A673 (cell line): ENCODE data around the gene SHISAL1.

ENCODE experiments used
- EZH2 ChIP-seq: fragments of 200-600 bp; sonication (generic); IDR thresholded peaks from 2 replicates; pipeline ENCODE4 v1.6.1; 2017; ENCODE audit warnings: borderline replicate concordance, low read depth, mild to moderate bottlenecking, mixed read lengths, antibody characterized with exemption, low read length; ENCODE audit not compliant: poor library complexity, severe bottlenecking
- TF ChIP-seq, protein P1 (sequence below): fragments of 300-800, 200-600 bp; sonication (generic); conservative IDR thresholded peaks from 2 replicates; pipeline ENCODE4 v1.5.1; 2017; ENCODE audit warnings: low read depth, mild to moderate bottlenecking, antibody characterized with exemption, low read length, moderate library complexity, mixed read lengths

DNA sequence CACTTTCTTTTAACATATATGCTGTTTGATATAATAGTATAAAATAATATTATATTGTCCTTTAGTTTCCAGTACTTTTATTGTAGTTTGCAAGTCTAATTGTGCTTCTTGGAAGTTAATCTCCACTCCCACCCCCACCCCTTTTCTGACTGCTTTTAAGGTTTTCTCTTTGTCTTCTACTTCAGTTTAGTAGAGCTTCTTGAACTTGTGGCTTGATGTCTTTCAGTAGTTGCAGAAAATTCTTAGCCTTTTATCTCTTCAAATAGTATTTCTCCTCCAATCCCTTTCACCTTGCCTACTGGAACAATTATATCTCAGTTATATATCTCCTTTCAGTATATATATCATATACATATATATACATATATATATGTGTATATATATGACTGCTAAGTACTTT, 75.5 kb downstream of the SHISAL1 start:
- TF ChIP-seq, protein P1, sequence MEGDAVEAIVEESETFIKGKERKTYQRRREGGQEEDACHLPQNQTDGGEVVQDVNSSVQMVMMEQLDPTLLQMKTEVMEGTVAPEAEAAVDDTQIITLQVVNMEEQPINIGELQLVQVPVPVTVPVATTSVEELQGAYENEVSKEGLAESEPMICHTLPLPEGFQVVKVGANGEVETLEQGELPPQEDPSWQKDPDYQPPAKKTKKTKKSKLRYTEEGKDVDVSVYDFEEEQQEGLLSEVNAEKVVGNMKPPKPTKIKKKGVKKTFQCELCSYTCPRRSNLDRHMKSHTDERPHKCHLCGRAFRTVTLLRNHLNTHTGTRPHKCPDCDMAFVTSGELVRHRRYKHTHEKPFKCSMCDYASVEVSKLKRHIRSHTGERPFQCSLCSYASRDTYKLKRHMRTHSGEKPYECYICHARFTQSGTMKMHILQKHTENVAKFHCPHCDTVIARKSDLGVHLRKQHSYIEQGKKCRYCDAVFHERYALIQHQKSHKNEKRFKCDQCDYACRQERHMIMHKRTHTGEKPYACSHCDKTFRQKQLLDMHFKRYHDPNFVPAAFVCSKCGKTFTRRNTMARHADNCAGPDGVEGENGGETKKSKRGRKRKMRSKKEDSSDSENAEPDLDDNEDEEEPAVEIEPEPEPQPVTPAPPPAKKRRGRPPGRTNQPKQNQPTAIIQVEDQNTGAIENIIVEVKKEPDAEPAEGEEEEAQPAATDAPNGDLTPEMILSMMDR: no peak
- TF ChIP-seq EZH2: no peak
